Stimulated activated naive CD8-positive, alpha-beta T cell treated with anti-CD3 and anti-CD28 coated beads, Interleukin-15, amount 100 ng/mL, for 72 hours (primary cell): Measurements from ENCODE around the gene GINS1.
A peak's percentile ranks its signal among the peaks of the same experiment; 100 is the strongest.

Experiments
- ATAC-seq: fragments of 150-1000 bp; cut with Tn5 transposase; 2 replicates; pipeline ENCODE4 v1.10.0; 2021; ENCODE audit warnings: mild to moderate bottlenecking, moderate library complexity
- DNase-seq, 2 donors: peaks; one replicate each; pipeline ENCODE4 v3.0.0; 2021 to 2022
- H3K27ac Mint-ChIP-seq, 2 donors: one replicate each; pipeline ENCODE4 v1.8.0; 2022; ENCODE audit warnings: mild to moderate bottlenecking in 2 of 2, mixed read lengths in 2 of 2, moderate library complexity in 2 of 2
- H3K27me3 Mint-ChIP-seq: one replicate; pipeline ENCODE4 v1.8.0; 2022; ENCODE audit warnings: mixed read lengths
- H3K4me1 Mint-ChIP-seq: one replicate; pipeline ENCODE4 v1.8.0; 2022; ENCODE audit warnings: mild to moderate bottlenecking, mixed read lengths
- H3K4me3 Mint-ChIP-seq, 2 donors: one replicate each; pipeline ENCODE4 v1.8.0; 2022; ENCODE audit warnings: mild to moderate bottlenecking in 2 of 2, mixed read lengths in 2 of 2, moderate library complexity in 1 of 2
- H3K9me3 Mint-ChIP-seq, 2 donors: one replicate each; pipeline ENCODE4 v1.8.0; 2022; ENCODE audit warnings: mixed read lengths in 2 of 2

Gene GINS1

GRCh38 chr20:25487306-25487705 lies 79.8 kb downstream of the GINS1 start:
- no peaks in the 10 kb centered on the region for H3K9me3 Mint-ChIP-seq
- no peak for DNase-seq
- peaks cover 40% of the 10 kb centered on the region for H3K4me1 Mint-ChIP-seq
- ATAC-seq: no peak
- no peak overlapping the region for H3K4me3 Mint-ChIP-seq
- H3K27ac Mint-ChIP-seq: no peak overlapping the region
- H3K27me3 Mint-ChIP-seq: peaks cover 8% of the 10 kb centered on the region

- H3K4me1 Mint-ChIP-seq: peaks cover 40% of the 10 kb centered on the region
- ATAC-seq: no peak
- no peaks in the 10 kb centered on the region for H3K9me3 Mint-ChIP-seq
- H3K27me3 Mint-ChIP-seq: peaks cover 8% of the 10 kb centered on the region
- H3K27ac Mint-ChIP-seq: no peak overlapping the region
- H3K4me3 Mint-ChIP-seq: no peak overlapping the region
- no peak for DNase-seq
These were observed 80.5 kb downstream of the GINS1 start for GRCh38 chr20:25487975-25488374.

- Mint-ChIP-seq H3K27me3 (no peaks in the 10 kb centered on the region), H3K4me3 (no peak overlapping the region), H3K27ac (no peak overlapping the region), H3K4me1 (peaks cover 28% of the 10 kb centered on the region), H3K9me3 (no peaks in the 10 kb centered on the region)
- DNase-seq: no peak
- no peak for ATAC-seq
These were observed 81.9 kb downstream of the GINS1 start for GRCh38 chr20:25489221-25489871.

- peak; percentile 11 for ATAC-seq
- Mint-ChIP-seq H3K27me3 (no peaks in the 10 kb centered on the region), H3K4me1 (peaks cover 13% of the 10 kb centered on the region), H3K9me3 (no peaks in the 10 kb centered on the region), H3K27ac (peak overlapping the region in 1 of 2 donors; percentile 77), H3K4me3 (no peak overlapping the region)
- DNase-seq: no peak
These were observed 83.4 kb downstream of the GINS1 start for GRCh38 chr20:25490656-25491445.

- Mint-ChIP-seq H3K27ac (peak overlapping the region in 1 of 2 donors; percentile 27), H3K4me3 (no peak overlapping the region), H3K9me3 (no peaks in the 10 kb centered on the region), H3K27me3 (no peaks in the 10 kb centered on the region), H3K4me1 (peaks cover 6% of the 10 kb centered on the region)
- ATAC-seq (no peak), DNase-seq (no peak)
These were observed 84.1 kb downstream of the GINS1 start for GRCh38 chr20:25491446-25492038.

- no peak overlapping the region for H3K27ac Mint-ChIP-seq
- no peak for ATAC-seq
- no peaks in the 10 kb centered on the region for H3K4me1 Mint-ChIP-seq
- no peaks in the 10 kb centered on the region for H3K9me3 Mint-ChIP-seq
- DNase-seq: no peak
- H3K4me3 Mint-ChIP-seq: no peak overlapping the region
- H3K27me3 Mint-ChIP-seq: no peaks in the 10 kb centered on the region
These were observed 85.7 kb downstream of the GINS1 start for GRCh38 chr20:25493137-25493536.

- peak overlapping the region in 1 of 2 donors; percentile 31 for H3K27ac Mint-ChIP-seq
- no peaks in the 10 kb centered on the region for H3K4me1 Mint-ChIP-seq
- H3K9me3 Mint-ChIP-seq: no peaks in the 10 kb centered on the region
- H3K4me3 Mint-ChIP-seq: no peak overlapping the region
- DNase-seq: no peak
- H3K27me3 Mint-ChIP-seq: no peaks in the 10 kb centered on the region
- peak; percentile 29 for ATAC-seq
These were observed 86.5 kb downstream of the GINS1 start for GRCh38 chr20:25493748-25494505.

- Mint-ChIP-seq H3K9me3 (no peaks in the 10 kb centered on the region), H3K4me1 (no peaks in the 10 kb centered on the region), H3K27me3 (no peaks in the 10 kb centered on the region), H3K27ac (no peak overlapping the region), H3K4me3 (no peak overlapping the region)
- DNase-seq: no peak
- ATAC-seq: peak; percentile 24
These were observed 87.2 kb downstream of the GINS1 start for GRCh38 chr20:25494506-25495188.

- H3K9me3 Mint-ChIP-seq: no peaks in the 10 kb centered on the region
- H3K27me3 Mint-ChIP-seq: no peaks in the 10 kb centered on the region
- no peak overlapping the region for H3K27ac Mint-ChIP-seq
- H3K4me3 Mint-ChIP-seq: no peak overlapping the region
- no peaks in the 10 kb centered on the region for H3K4me1 Mint-ChIP-seq
- no peak for ATAC-seq
- no peak for DNase-seq
These were observed 87.8 kb downstream of the GINS1 start for GRCh38 chr20:25495189-25495824.

GRCh38 chr20:25496165-25496967 lies 88.9 kb downstream of the GINS1 start:
- Mint-ChIP-seq H3K9me3 (no peaks in the 10 kb centered on the region), H3K27ac (peak overlapping the region in 1 of 2 donors; percentile 73), H3K27me3 (no peaks in the 10 kb centered on the region), H3K4me3 (no peak overlapping the region), H3K4me1 (no peaks in the 10 kb centered on the region)
- no peak for ATAC-seq
- no peak for DNase-seq

GRCh38 chr20:25496968-25497401 lies 89.5 kb downstream of the GINS1 start:
- no peak for DNase-seq
- no peaks in the 10 kb centered on the region for H3K27me3 Mint-ChIP-seq
- no peaks in the 10 kb centered on the region for H3K4me1 Mint-ChIP-seq
- H3K27ac Mint-ChIP-seq: peak overlapping the region in 1 of 2 donors; percentile 73
- H3K4me3 Mint-ChIP-seq: no peak overlapping the region
- no peak for ATAC-seq
- no peaks in the 10 kb centered on the region for H3K9me3 Mint-ChIP-seq

GRCh38 chr20:25497586-25498279 lies 90.3 kb downstream of the GINS1 start:
- DNase-seq: no peak
- Mint-ChIP-seq H3K9me3 (no peaks in the 10 kb centered on the region), H3K27me3 (no peaks in the 10 kb centered on the region), H3K27ac (no peak overlapping the region), H3K4me3 (no peak overlapping the region), H3K4me1 (no peaks in the 10 kb centered on the region)
- no peak for ATAC-seq
